WI38 (cell line): ENCODE measurements around the gene UQCRQ.

Experiments used
- H3K4me3 ChIP-seq: 2 replicates; pipeline ENCODE4 v1.5.1; 2011; ENCODE audit warnings: low read depth, mild to moderate bottlenecking, control low read depth, low read length
- TF ChIP-seq, protein P1 (sequence below): IDR thresholded peaks from 2 replicates; pipeline ENCODE4 v1.5.1; 2012; ENCODE audit warnings: low read depth, mild to moderate bottlenecking, control low read depth, low read length

UQCRQ gene

DNA sequence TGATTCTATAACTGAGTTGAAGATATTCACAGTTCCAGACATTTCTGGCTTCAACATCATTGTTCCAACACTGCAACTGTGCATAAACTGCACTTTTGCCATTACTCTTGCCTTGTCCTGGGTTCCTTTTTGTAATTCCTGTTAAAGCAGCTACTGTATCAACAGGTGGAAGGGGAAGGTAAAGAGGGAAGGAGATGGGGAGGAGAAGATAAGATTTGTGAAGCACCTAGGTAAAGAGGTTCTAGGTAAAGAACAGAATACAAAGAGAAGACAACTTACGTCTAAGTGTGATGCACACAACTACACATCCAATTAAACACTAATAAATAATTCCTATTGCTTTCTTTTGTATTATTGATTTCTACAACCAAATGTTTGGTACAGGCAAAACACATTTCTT, 43.3 kb downstream of the UQCRQ start:
- TF ChIP-seq, protein P1, sequence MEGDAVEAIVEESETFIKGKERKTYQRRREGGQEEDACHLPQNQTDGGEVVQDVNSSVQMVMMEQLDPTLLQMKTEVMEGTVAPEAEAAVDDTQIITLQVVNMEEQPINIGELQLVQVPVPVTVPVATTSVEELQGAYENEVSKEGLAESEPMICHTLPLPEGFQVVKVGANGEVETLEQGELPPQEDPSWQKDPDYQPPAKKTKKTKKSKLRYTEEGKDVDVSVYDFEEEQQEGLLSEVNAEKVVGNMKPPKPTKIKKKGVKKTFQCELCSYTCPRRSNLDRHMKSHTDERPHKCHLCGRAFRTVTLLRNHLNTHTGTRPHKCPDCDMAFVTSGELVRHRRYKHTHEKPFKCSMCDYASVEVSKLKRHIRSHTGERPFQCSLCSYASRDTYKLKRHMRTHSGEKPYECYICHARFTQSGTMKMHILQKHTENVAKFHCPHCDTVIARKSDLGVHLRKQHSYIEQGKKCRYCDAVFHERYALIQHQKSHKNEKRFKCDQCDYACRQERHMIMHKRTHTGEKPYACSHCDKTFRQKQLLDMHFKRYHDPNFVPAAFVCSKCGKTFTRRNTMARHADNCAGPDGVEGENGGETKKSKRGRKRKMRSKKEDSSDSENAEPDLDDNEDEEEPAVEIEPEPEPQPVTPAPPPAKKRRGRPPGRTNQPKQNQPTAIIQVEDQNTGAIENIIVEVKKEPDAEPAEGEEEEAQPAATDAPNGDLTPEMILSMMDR, result no peak

DNA sequence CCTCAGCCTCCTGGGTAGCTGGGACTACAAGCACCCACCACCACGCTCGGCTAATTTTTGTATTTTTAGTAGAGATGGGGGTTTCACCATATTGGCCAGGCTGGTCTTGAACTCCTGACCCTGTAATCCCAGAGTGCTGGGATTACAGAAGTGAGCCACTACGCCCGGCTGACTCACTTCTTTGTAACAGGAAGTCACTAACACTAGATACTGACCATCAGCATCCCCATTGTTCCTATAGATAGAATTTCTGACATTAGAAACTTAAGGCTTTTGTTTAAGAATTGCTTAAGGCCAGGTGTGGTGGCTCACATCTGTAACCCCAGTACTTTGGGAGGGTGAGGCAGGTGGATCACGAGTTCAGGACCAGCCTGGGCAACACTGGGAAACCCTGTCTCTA, 49.2 kb downstream of the UQCRQ start:
- no peak overlapping the region for H3K4me3 ChIP-seq
- TF ChIP-seq, protein P1, result no peak

More for the DNA sequence above, 43.3 kb downstream of the UQCRQ start:
- H3K4me3 ChIP-seq, result no peak overlapping the region

DNA sequence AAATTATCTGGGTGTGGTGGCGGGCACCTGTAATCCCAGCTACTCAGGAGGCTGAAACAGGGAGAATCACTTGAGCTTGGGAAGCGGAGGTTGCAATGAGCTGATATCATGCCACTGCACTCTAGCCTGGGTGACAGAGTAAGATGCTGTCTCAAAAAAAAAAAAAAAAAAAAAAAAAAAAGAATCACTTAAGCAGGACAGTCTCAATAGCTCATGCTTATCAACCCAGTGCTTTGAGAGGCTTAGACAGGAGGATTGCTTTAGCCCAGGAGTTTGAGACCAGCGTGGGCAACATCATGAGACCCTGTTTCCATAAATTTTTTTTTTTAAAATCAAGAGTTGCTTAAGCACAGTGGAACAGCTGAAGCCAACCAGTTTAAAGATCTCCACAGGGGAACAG, 49.6 kb downstream of the UQCRQ start:
- TF ChIP-seq, protein P1, result no peak
- H3K4me3 ChIP-seq, result no peak overlapping the region
